Mesodermal cell (in vitro differentiated cells): ENCODE data around the gene ADAMTSL3.

Experiments
- H3K27ac ChIP-seq: 2 replicates; pipeline ENCODE4 v1.7.0; 2013; ENCODE audit warnings: mild to moderate bottlenecking, low read depth, low read length, moderate library complexity; ENCODE audit not compliant: severe bottlenecking
- H3K36me3 ChIP-seq: 2 replicates; pipeline ENCODE4 v1.7.1; 2013; ENCODE audit warnings: mild to moderate bottlenecking, low read length, moderate library complexity; ENCODE audit not compliant: control insufficient read depth, insufficient read depth
- H3K4me1 ChIP-seq: one replicate; pipeline ENCODE4 v1.7.1; 2013; ENCODE audit warnings: mild to moderate bottlenecking, low read length; ENCODE audit not compliant: insufficient read depth, control insufficient read depth, poor library complexity, severe bottlenecking
- H3K4me3 ChIP-seq: 2 replicates; pipeline ENCODE4 v1.7.0; 2013; ENCODE audit warnings: low read length, control low read depth, mild to moderate bottlenecking; ENCODE audit not compliant: insufficient read depth, poor library complexity, severe bottlenecking; ENCODE audit errors: extremely low read depth
- H3K9me3 ChIP-seq: 2 replicates; pipeline ENCODE4 v1.7.1; 2013; ENCODE audit warnings: mild to moderate bottlenecking, low read length, moderate library complexity; ENCODE audit not compliant: control insufficient read depth
- WGBS, 2 experiments: methylation state at CpG; one replicate each; pipeline ENCODE4 v1.1.5; 2013; ENCODE audit warnings: missing lambda C conversion rate in 2 of 2; ENCODE audit not compliant: insufficient coverage in 2 of 2; 5-methylcytosine and 5-hydroxymethylcytosine counted together

ADAMTSL3 gene

DNA sequence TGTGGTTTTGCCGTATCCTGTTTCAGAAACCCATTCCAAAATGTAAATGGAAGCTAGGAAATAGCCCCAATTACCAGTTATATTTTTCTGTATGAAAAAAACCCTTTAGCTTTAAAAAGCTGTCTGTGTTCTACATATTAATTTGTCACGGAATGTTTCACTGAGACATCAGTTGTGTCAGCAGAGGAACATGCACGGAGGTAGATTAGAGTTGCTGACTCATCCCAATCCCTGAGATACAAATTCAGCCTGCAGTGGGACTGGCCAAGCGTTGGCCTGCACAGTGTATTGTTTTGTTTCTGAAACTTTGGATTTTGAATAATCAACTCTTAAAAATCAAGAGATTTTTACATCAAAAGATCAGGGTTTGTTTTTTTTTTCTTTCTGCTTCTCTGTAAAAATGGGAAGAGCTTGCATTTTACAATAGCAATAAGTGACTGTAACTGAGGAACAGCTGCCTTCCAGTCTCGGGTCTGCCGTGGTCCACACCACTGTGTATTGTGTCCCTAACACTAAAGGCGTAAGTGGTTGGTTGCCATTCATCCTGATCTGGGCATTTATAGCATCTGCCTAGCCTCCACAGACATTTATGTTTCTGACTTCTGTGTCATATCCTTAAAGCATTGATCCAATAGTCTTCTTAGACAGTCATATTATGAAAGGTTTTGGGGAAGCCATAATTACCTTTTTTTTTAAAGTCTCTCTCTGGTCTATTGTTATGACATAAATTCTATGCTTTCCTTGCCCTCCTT, 218.1 kb downstream of the ADAMTSL3 start:
- no peaks in the 10 kb centered on the region for H3K36me3 ChIP-seq
- WGBS, 2 experiments: 71 to 84% methylated on average over 3 to 4 of the region's 7 CpGs
- peaks cover 17% of the 10 kb centered on the region for H3K4me1 ChIP-seq
- H3K27ac ChIP-seq: no peak overlapping the region
- no peak overlapping the region for H3K4me3 ChIP-seq
- H3K9me3 ChIP-seq: no peaks in the 10 kb centered on the region

DNA sequence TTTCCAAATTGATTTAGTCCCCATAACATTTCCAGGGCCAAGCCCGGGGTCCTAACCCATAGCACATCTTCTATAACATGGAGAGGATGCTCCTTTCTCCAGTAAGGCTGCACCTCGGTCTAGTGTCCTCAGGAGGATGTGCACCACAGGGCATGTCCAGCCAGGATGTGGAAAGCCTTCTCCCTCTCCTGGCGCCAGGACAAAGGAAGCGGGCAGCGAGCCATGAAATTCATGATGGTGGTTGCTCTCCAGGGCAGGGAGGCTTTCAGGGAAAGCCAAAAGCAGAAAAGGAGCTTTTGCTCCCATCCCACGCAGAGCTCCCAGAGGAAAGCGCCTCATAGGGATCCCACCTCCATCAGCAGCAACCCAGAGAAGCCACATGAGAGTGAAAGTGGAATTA, 220.0 kb downstream of the ADAMTSL3 start:
- Histone ChIP-seq H3K4me3 (no peak overlapping the region), H3K9me3 (no peaks in the 10 kb centered on the region), H3K4me1 (peaks cover 17% of the 10 kb centered on the region), H3K36me3 (no peaks in the 10 kb centered on the region), H3K27ac (no peak overlapping the region)
- WGBS, 2 experiments: 92 to 100% methylated on average over 2 to 6 of the region's 7 CpGs

DNA sequence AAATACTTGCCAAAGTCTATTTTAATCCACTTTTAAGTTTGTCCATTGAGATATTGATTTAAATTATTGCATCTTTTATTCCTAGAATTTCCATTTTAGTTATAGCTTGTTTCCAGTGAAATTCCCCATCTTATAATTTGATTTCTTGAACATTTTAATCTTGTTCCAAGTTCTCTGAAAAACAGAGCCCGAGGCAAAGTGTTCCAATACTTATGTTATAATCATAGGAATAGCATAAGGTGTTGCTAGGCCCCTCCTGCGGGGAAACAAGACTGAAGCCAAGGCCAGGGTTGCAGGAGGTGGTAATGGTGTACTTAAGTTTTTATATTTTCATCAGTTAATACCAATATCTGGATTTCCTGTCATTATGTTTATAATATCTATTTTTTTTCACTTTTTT, 226.6 kb downstream of the ADAMTSL3 start:
- Histone ChIP-seq H3K27ac (no peak overlapping the region), H3K4me1 (no peaks in the 10 kb centered on the region), H3K4me3 (no peak overlapping the region), H3K9me3 (no peaks in the 10 kb centered on the region), H3K36me3 (no peaks in the 10 kb centered on the region)
- no CpG with 5 or more reads among the region's 2 CpGs for WGBS, 2 experiments

- H3K4me1 ChIP-seq: no peaks in the 10 kb centered on the region
- H3K27ac ChIP-seq: no peak overlapping the region
- H3K9me3 ChIP-seq: no peaks in the 10 kb centered on the region
- H3K4me3 ChIP-seq: no peak overlapping the region
- WGBS, 2 experiments: 92 to 93% methylated on average over 2 to 3 of the region's 3 CpGs
- no peaks in the 10 kb centered on the region for H3K36me3 ChIP-seq
These were observed 227.2 kb downstream of the ADAMTSL3 start for GRCh38 chr15:83881156-83881555.

DNA sequence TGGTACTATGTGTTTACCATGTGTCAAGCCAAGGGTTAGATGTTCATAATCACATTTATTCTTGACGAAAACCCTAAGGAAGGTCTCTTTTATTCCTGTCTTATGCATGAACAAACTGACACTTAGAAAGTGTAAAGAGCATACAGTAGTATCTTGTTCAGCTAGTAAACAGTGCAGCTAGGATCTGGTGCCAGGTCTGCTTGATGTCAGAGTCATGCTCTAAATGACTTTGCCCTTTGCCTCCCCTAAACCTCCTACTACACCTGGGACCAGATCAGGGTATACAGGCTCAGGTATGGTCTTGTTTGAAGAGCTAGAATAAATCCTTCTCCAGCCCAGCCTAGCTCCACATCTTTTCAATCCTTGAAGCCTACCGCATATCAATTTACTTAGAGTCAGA, 232.4 kb downstream of the ADAMTSL3 start:
- no peak overlapping the region for H3K27ac ChIP-seq
- H3K9me3 ChIP-seq: no peaks in the 10 kb centered on the region
- no peaks in the 10 kb centered on the region for H3K36me3 ChIP-seq
- H3K4me1 ChIP-seq: no peaks in the 10 kb centered on the region
- WGBS, 2 experiments: 80 to 88% methylated on average over 1 of the region's 2 CpGs
- H3K4me3 ChIP-seq: no peak overlapping the region

- WGBS, 2 experiments: 60% methylated on average over 1 of the region's 2 CpGs; no CpG with 5 or more reads in 1 of the 2 experiments
These were observed 233.5 kb downstream of the ADAMTSL3 start for GRCh38 chr15:83887404-83887803.

DNA sequence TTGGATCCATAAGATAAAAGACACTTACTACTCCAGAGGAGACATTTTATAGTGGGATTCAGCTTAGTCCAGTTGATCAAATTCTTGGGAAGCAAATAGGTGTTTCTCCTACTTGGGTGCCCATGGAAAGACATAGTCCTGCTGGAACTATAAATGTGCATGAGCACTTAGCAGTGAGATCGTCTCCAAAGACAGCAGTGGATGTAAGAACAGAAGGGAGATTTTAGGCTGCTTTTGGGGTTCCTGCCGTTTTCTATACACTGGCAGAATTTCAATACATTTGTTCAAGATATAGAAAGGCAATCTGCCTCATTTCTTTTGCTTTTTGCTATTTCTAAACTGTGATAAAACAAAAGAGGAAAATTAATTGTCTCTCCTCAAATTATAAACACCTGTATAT, 234.0 kb downstream of the ADAMTSL3 start:
- Histone ChIP-seq H3K36me3 (no peaks in the 10 kb centered on the region), H3K4me1 (no peaks in the 10 kb centered on the region), H3K4me3 (no peak overlapping the region), H3K9me3 (no peaks in the 10 kb centered on the region), H3K27ac (no peak overlapping the region)
- 57 to 75% methylated on average over 1 of the region's 2 CpGs for WGBS, 2 experiments

More at GRCh38 chr15:83887404-83887803, 233.5 kb downstream of the ADAMTSL3 start:
- H3K36me3 ChIP-seq: no peaks in the 10 kb centered on the region
- H3K4me3 ChIP-seq: no peak overlapping the region
- no peaks in the 10 kb centered on the region for H3K9me3 ChIP-seq
- no peaks in the 10 kb centered on the region for H3K4me1 ChIP-seq
- no peak overlapping the region for H3K27ac ChIP-seq

- Histone ChIP-seq H3K4me3 (no peak overlapping the region), H3K9me3 (no peaks in the 10 kb centered on the region), H3K4me1 (no peaks in the 10 kb centered on the region), H3K36me3 (no peaks in the 10 kb centered on the region), H3K27ac (no peak overlapping the region)
- WGBS, 2 experiments: 50 to 100% methylated on average over 1 of the region's 3 CpGs
These were observed 236.1 kb downstream of the ADAMTSL3 start for GRCh38 chr15:83889995-83890394.

DNA sequence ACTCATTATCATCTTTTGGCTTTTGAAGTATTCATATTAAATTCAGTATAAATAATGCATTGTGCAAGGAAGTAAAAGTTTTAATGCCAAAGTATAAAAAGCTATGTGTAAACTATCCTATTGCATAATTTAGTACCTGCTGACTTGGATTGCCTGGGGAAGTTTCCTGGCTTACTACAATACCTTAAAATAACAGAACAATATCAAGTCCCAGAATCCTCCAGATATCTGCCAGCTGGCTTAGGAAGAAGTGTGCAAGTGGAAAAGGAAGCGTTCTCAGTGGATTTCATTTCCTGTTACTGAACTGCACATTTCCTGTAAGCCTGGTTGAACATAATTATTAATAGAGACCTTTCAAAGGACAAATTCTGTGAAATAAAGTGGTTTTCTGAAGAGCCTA, 236.7 kb downstream of the ADAMTSL3 start:
- no peak overlapping the region for H3K4me3 ChIP-seq
- no peaks in the 10 kb centered on the region for H3K36me3 ChIP-seq
- no peak overlapping the region for H3K27ac ChIP-seq
- H3K4me1 ChIP-seq: no peaks in the 10 kb centered on the region
- no peaks in the 10 kb centered on the region for H3K9me3 ChIP-seq
- 100% methylated on average over 1 of the region's 1 CpG; no CpG with 5 or more reads in 1 of the 2 experiments for WGBS, 2 experiments

- Histone ChIP-seq H3K4me3 (no peak overlapping the region), H3K9me3 (no peaks in the 10 kb centered on the region), H3K27ac (no peak overlapping the region), H3K36me3 (no peaks in the 10 kb centered on the region), H3K4me1 (no peaks in the 10 kb centered on the region)
- WGBS, 2 experiments: 86% methylated on average over 1 to 4 of the region's 4 CpGs
These were observed 238.6 kb downstream of the ADAMTSL3 start for GRCh38 chr15:83892498-83892897.

GRCh38 chr15:83893308-83893707, 239.4 kb downstream of the ADAMTSL3 start:
- no peak overlapping the region for H3K27ac ChIP-seq
- WGBS, 2 experiments: 50% methylated on average over 2 of the region's 3 CpGs; no CpG with 5 or more reads in 1 of the 2 experiments

More at GRCh38 chr15:83893308-83893707, 239.4 kb downstream of the ADAMTSL3 start:
- Histone ChIP-seq H3K4me1 (no peaks in the 10 kb centered on the region), H3K9me3 (no peaks in the 10 kb centered on the region), H3K36me3 (no peaks in the 10 kb centered on the region), H3K4me3 (no peak overlapping the region)
